ENCODE measurements around the gene COA5.
A peak's percentile ranks its signal among the peaks of the same experiment; 100 is the strongest.

Gene COA5

GRCh38 chr2:98571121-98571701, 37.1 kb downstream of the COA5 start:
- no peak for DNase-seq

DNA sequence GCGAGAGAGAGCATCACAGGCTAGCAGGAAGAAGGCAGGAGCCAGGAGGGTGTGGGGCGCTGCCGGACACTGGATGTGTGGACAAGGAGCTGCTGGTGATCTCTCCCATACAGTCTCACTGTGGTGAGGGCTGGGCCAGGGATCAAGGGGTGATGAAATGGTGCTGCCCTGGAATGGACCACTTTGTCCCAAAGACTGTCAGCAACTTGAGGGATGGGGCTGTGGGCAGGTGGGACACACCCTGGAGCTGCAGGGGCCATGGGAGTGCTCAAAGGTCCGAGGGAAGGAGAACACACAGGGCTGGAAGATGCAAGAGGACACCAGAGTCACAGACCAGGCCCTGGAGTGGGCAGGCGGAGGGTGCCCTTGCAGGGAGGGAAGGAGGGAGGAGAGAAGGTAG, 38.0 kb downstream of the COA5 start:
- no peak for DNase-seq

DNA sequence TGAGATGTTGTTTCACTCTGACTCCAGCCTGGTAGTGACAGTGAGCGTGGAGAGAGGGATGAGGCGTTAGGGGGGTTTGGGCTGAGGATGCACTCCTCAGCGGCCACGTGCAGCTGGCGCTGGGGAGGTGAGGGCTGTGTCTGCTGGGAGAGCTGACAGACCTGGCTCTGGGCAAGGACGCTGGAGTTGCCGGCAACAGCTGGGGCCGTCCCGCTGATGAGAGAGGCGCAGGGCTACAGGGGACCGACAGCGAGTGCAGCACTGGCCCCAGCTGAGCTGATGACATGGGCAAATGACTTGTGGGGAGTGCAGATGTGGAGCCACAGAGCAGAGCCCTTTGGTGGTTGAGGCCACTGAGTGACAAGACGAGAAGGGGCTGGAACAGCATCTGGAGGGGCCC, 38.4 kb downstream of the COA5 start:
- no peak for DNase-seq

DNA sequence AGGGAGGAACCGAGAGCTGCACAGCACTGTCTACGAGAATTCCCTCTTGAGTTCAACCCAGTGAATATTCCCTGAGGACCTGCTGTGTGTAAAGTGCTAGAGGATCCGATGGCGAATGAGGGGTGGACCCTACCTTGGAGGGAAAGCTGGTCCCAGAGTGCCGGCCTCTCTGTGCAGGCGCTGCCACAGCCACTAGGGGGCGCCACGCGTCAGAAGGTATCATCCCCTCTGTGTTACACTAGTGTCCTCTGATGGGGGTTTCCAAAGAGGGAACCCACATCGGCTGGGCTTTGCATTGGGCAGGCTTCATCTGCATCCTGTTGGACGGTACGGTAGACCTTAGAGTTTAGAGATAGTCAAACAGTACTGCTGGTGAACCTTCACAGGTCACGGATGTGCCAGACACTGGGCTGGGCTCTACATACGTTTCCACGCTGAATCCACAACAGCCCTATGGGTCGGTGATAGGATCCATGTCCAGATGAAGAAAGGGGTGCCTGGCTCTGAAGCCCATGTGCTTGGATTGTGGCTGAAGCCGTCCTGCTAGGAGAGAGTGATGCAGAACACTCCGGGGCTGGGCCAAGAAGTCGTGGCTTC, 39.0 kb downstream of the COA5 start:
- DNase-seq = no peak

DNA sequence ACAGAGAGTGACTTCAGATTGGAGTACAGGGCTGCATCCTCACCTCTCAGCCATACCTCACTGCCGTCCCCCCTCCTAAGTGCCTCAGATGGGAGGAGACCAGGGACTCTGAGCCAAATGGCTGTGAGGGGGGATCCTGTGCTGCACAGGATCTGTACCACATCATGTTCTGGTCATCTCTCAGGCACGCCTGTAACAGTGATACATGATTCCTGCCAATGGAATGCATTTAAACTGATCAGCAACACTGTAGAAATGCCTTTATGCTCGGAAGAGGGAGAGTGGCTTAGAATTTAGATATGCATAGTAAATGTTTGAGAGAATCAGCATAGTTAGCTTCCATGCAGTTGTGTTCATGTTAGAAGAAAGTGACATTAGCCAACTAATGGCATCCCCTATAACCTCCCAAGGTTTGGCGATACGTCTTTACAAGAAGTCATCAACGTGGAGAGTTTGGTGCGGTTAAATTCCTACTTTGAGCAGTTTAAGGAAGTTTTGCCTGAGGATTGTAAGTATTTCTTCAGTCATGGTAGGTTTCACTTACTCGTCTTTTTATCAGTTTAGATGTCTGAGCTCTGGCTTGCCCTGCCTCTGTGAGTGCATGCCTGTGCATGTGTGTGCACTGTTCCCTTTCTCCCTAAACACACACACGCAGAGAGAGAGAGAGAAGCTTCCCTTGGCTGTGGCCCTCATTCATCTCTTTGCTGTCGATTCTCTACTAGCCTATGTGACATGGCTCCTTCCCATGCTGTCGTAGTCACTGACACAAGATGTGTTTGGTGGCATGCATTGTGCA, 40.0 kb downstream of the COA5 start:
- no peak for DNase-seq

GRCh38 chr2:98565941-98566340, 42.4 kb downstream of the COA5 start:
- no peak for DNase-seq

GRCh38 chr2:98565286-98565860, 42.9 kb downstream of the COA5 start:
- DNase-seq = no peak

DNA sequence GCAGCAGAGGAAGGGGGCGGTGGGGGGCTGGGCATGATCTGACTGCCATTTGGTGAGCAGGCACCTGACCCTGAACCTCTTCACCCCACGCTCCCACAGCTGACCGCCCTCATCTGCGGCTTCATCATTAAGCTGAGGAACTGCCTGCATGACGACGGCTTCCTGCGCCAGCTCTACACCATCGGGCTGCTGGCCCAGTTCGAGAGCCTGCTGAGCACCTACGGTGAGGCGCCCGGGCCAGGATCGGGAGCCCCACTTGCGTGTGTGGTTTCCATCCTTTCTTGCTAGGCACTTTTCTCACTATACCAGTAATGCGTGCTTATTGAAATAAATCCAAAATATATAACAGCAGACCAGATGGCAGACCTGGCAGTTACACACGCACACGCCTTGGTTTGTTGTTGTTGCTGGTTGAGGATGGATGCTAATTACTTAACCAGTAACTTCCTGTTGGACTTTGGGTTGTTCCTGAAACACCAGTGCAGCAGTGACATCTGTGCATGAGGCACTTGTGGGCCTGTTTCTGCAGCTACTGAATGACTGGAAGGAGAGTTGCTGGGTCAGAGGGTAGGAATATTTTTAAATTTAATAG, 43.7 kb downstream of the COA5 start:
- peak; percentile 7 for DNase-seq

- no peak for DNase-seq
Observed at GRCh38 chr2:98563394-98563793, 44.9 kb downstream of the COA5 start.

GRCh38 chr2:98561902-98562695, 46.2 kb downstream of the COA5 start:
- DNase-seq = no peak

- no peak for DNase-seq
Observed at GRCh38 chr2:98561018-98561417, 47.3 kb downstream of the COA5 start.

- DNase-seq = no peak
Observed at GRCh38 chr2:98560256-98560771, 48.0 kb downstream of the COA5 start.

- no peak for DNase-seq
Observed at GRCh38 chr2:98559581-98559980, 48.7 kb downstream of the COA5 start.

GRCh38 chr2:98558852-98559530, 49.3 kb downstream of the COA5 start:
- DNase-seq = no peak

- no peak for DNase-seq
Observed at GRCh38 chr2:98556344-98557033, 51.8 kb downstream of the COA5 start.

DNA sequence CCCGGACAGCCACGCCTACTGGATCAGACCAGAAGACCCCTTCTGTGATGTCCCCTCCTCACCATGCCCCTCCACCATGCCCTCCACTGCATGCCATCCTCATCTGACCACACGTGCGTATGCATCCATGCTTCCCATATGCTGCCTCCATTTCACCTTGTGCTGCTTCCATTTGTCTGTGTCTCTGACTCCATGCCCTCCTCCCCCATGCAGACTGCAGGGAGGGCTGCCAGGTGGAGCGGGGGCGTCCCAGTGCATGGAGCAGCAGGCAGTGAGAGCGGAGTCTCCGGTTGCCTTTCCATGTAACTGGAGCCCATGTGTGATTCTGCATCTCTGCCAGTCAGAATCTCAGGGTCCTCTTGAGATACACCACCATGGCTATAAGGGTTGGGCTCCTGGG, 52.6 kb downstream of the COA5 start:
- DNase-seq = no peak

- no peak for DNase-seq
Observed at GRCh38 chr2:98554116-98554861, 54.0 kb downstream of the COA5 start.

- DNase-seq = no peak
Observed at GRCh38 chr2:98552499-98553179, 55.7 kb downstream of the COA5 start.

DNA sequence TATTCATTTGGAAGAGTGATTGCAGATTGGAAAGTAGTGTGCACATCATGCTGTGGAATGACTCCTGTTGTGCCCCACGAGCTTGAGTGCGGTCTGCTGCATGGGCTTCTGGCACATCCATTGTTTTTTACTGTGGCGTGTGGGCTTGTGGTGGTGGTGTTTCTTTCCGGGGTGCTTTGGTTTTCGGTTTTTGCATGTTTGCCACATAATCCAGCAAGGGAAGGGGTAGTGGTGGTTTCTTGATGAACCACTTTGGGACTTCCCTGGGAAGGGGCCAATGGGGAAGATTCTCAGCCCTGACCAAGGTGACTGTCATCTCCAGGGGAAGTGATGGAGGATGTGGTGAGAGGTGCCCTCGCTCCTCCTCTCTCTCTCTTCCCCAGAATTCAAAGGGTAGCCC, 57.0 kb downstream of the COA5 start:
- DNase-seq = no peak

GRCh38 chr2:98550165-98550564, 58.1 kb downstream of the COA5 start:
- no peak for DNase-seq
